ENCODE results near the gene HIC1. TPM values are rescaled to one million over a fixed set of nuclear protein-coding genes. Genes with fewer than 3 reads are reported as not detected.
A peak's percentile ranks its signal among the peaks of the same experiment; 100 is the strongest.

Gene HIC1
- total RNA-seq, 1 donor from 2014 or later, result 9.3 TPM

DNA sequence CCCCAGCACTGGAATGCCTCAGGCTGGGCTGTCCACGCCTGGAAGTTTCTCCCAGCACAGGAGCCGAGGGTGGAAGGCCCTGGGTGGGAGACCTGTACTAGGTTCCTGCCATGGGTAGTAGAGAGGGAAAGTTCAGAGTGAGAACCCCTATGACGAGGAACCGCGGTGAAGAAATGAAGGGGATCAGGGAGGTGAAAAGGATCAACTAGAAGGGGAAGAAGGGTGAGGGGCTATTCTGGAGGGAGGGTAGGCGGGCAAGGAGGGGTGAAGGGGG is 5.4 kb downstream of the HIC1 start:
- peaks cover 43% of the 10 kb centered on the region for H3K4me1 Mint-ChIP-seq
- peak overlapping the region; percentile 35 for H3K27ac Mint-ChIP-seq
- no peak overlapping the region for H3K4me3 Mint-ChIP-seq
- no peak for DNase-seq
- POLR2A ChIA-PET, result interaction anchor here (0.6 to 24.5 kb wide), 4 partner anchors 10 to 224 kb away, joined by 3 to 449 read pairs (median 4); no protein-coding TSS in a partner anchor
- CTCF ChIA-PET, result interaction anchor here (7.0 to 8.6 kb wide), 3 partner anchors 28 to 185 kb away, joined by 89 to 228 read pairs (median 98); no protein-coding TSS in a partner anchor
- peaks cover 25% of the 10 kb centered on the region for H3K36me3 Mint-ChIP-seq (ENCODE audit: low read depth)
- TF ChIP-seq, protein P1, sequence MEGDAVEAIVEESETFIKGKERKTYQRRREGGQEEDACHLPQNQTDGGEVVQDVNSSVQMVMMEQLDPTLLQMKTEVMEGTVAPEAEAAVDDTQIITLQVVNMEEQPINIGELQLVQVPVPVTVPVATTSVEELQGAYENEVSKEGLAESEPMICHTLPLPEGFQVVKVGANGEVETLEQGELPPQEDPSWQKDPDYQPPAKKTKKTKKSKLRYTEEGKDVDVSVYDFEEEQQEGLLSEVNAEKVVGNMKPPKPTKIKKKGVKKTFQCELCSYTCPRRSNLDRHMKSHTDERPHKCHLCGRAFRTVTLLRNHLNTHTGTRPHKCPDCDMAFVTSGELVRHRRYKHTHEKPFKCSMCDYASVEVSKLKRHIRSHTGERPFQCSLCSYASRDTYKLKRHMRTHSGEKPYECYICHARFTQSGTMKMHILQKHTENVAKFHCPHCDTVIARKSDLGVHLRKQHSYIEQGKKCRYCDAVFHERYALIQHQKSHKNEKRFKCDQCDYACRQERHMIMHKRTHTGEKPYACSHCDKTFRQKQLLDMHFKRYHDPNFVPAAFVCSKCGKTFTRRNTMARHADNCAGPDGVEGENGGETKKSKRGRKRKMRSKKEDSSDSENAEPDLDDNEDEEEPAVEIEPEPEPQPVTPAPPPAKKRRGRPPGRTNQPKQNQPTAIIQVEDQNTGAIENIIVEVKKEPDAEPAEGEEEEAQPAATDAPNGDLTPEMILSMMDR (IDR thresholded peaks at IDR 0.05), result no peak
- H3K9me3 Mint-ChIP-seq, result no peaks in the 10 kb centered on the region
- H3K27me3 Mint-ChIP-seq, result no peaks in the 10 kb centered on the region
- intact Hi-C loops (cut with micrococcal nuclease), result no loop called here
- no peak for ATAC-seq (ENCODE audit: low read depth)

DNA sequence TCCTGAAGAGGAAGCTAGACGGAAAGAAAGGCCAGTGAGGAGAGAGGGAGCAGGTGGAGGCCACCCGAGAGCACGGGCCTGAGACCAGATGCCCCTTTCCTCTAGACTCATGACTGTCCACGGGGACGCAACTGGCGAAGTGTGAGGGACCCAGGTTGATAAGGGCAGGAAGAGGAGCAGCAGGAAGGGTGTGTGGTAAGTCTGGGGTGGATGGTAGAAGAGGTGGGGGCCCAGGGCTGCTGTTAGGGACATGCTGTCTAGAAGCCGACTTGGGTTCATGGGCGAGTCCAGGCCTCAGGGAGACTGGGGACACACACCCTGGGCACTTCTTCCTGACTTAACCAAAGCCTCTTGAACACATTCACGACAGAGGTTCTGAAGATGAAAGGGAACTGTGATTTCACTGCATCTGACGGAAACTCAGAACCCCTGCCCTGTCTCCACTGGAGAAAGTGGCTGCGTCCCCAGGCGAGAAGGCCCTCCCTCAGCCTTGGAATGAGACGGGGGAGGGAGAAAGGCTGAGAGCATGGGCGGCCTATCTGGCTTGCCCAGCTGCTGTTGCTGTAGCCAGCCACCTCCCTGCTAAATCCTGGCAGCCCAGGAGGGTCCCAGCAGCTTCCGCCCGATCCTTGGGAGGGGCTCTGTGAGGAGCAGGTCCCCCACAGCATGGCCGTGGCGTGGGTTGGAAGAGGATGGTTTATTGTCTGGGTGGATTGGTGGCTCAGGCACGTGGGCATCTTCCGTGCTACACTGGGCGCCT is 6.0 kb downstream of the HIC1 start:
- intact Hi-C loops (cut with micrococcal nuclease), result no loop called here
- H3K27ac Mint-ChIP-seq, result peak overlapping the region; percentile 35
- H3K9me3 Mint-ChIP-seq, result no peaks in the 10 kb centered on the region
- no peaks in the 10 kb centered on the region for H3K27me3 Mint-ChIP-seq
- no peak overlapping the region for H3K4me3 Mint-ChIP-seq
- peaks cover 29% of the 10 kb centered on the region for H3K36me3 Mint-ChIP-seq (ENCODE audit: low read depth)
- TF ChIP-seq, protein P1 (IDR thresholded peaks at IDR 0.05), result no peak
- peaks cover 49% of the 10 kb centered on the region for H3K4me1 Mint-ChIP-seq
- ChIA-PET CTCF (interaction anchor here (7.0 to 8.6 kb wide), 3 partner anchors 28 to 184 kb away, joined by 89 to 228 read pairs (median 98); no protein-coding TSS in a partner anchor), POLR2A (interaction anchor here (0.6 to 24.5 kb wide), 3 partner anchors 9 to 224 kb away, joined by 3 to 449 read pairs (median 4); no protein-coding TSS in a partner anchor)
- ATAC-seq (ENCODE audit: low read depth), result no peak
- DNase-seq, result no peak

GRCh38 chr17:2061441-2061958 is 6.6 kb downstream of the HIC1 start:
- Mint-ChIP-seq H3K9me3 (no peaks in the 10 kb centered on the region), H3K27me3 (no peaks in the 10 kb centered on the region), H3K4me1 (peaks cover 48% of the 10 kb centered on the region), H3K27ac (no peak overlapping the region), H3K36me3 (ENCODE audit: low read depth) (peaks cover 34% of the 10 kb centered on the region), H3K4me3 (no peak overlapping the region)
- ATAC-seq (ENCODE audit: low read depth), result no peak
- ChIA-PET POLR2A (interaction anchor here (24.5 kb wide), 1 partner anchor 27 kb away, joined by 449 read pairs; no protein-coding TSS in a partner anchor), CTCF (no interaction called here)
- DNase-seq, result no peak
- TF ChIP-seq, protein P1 (IDR thresholded peaks at IDR 0.05), result no peak
- intact Hi-C loops (cut with micrococcal nuclease), result no loop called here

GRCh38 chr17:2062571-2063183 is 7.8 kb downstream of the HIC1 start:
- H3K27me3 Mint-ChIP-seq, result no peaks in the 10 kb centered on the region
- H3K9me3 Mint-ChIP-seq, result no peaks in the 10 kb centered on the region
- ChIA-PET CTCF (no interaction called here), POLR2A (interaction anchor here (24.5 kb wide), 1 partner anchor 26 kb away, joined by 449 read pairs; no protein-coding TSS in a partner anchor)
- ATAC-seq (ENCODE audit: low read depth) (no peak), DNase-seq (no peak)
- peaks cover 40% of the 10 kb centered on the region for H3K36me3 Mint-ChIP-seq (ENCODE audit: low read depth)
- peaks cover 46% of the 10 kb centered on the region for H3K4me1 Mint-ChIP-seq
- TF ChIP-seq, protein P1 (IDR thresholded peaks at IDR 0.05), result no peak
- intact Hi-C loops (cut with micrococcal nuclease), result no loop called here
- no peak overlapping the region for H3K4me3 Mint-ChIP-seq
- no peak overlapping the region for H3K27ac Mint-ChIP-seq

Data from activated B cell treated with CpG ODN at 0.5 μM for 24 hours (primary cell).